K562 (cell line): ENCODE results near the gene AADAC. TPM values are rescaled to one million over a fixed set of nuclear protein-coding genes. Genes with fewer than 3 reads are reported as not detected.

ENCODE experiments used
- ATAC-seq: fragments of 200-7000 bp; cut with Tn5 transposase; 3 replicates; pipeline ENCODE4 v1.9.1; 2020; ENCODE audit warnings: moderate library complexity
- BruUV-seq: library from RNA; stranded (reverse); fragments of 400-500 nt; replicated peaks from 2 replicates; lab custom pipeline; 2021; lab: Mats Ljungman, UMichigan
- CTCF ChIA-PET: fragments of 300-600 bp; formaldehyde crosslinking; extraction: SDS; loops from one replicate; lab custom pipeline; 2021; ENCODE audit warnings: low intra/inter-chr PET ratio; lab: Yijun Ruan, JAX
- POLR2A ChIA-PET: fragments of 300-600, 350-650 bp; sonication (Branson Sonifier 250); formaldehyde crosslinking; extraction: SDS; loops from one replicate; lab custom pipeline; 2021; ENCODE audit warnings: antibody characterized with exemption, inconsistent platforms; lab: Yijun Ruan, JAX
- DNase-seq, 4 experiments: peaks; one replicate each; pipeline versions ENCODE4 v3.0.0 to v3.0.0-alpha.2; 2011 to 2018; ENCODE audit warnings: low spot score in 3 of 4, mixed read lengths in 3 of 4; ENCODE audit errors: extremely low read depth in 1 of 4
- FAIRE-seq: peaks from 2 replicates; lab custom pipeline; 2011; peaks lifted over from hg19 to GRCh38; lab: Jason Lieb, UNC
- H2AFZ ChIP-seq: 2 replicates; pipeline ENCODE4 v1.6.0; 2011; ENCODE audit warnings: low read depth, low read length, control low read depth, inconsistent platforms
- H3K27ac ChIP-seq: fragments of 200-600 bp; 3 replicates; pipeline ENCODE4 v1.8.0; 2011; ENCODE audit warnings: low read depth, mild to moderate bottlenecking, control low read depth, inconsistent platforms, low read length, moderate library complexity, mixed read lengths; ENCODE audit errors: extremely low read depth
- H3K27me3 ChIP-seq, 2 experiments: fragments of 300-600 bp in 1 of 2; 2 replicates in 1 of 2; 3 replicates in 1 of 2; pipeline versions ENCODE4 v1.6.0 to v1.8.0; 2011; ENCODE audit warnings: inconsistent platforms in 2 of 2, low read length in 2 of 2, mild to moderate bottlenecking in 1 of 2, mixed read lengths in 1 of 2, moderate library complexity in 1 of 2; ENCODE audit not compliant: control insufficient read depth in 2 of 2, insufficient read depth in 2 of 2
- H3K36me3 ChIP-seq: fragments of 300-600 bp; 3 replicates; pipeline ENCODE4 v1.8.0; 2011; ENCODE audit warnings: mild to moderate bottlenecking, low read length, inconsistent platforms; ENCODE audit not compliant: control insufficient read depth, insufficient read depth
- H3K4me1 ChIP-seq, 2 experiments: fragments of 200-600 bp in 1 of 2; replicated peaks in 1 of 2; 2 replicates in 1 of 2; 3 replicates in 1 of 2; pipeline versions ENCODE4 v1.5.1 to v1.8.0; 2011; ENCODE audit warnings: inconsistent platforms in 2 of 2, low read length in 2 of 2, mild to moderate bottlenecking in 1 of 2, mixed read lengths in 1 of 2, moderate library complexity in 1 of 2; ENCODE audit not compliant: control insufficient read depth in 2 of 2, insufficient read depth in 2 of 2
- H3K4me2 ChIP-seq: 2 replicates; pipeline ENCODE4 v1.6.1; 2011; ENCODE audit warnings: low read length, control low read depth, inconsistent platforms, mixed read lengths; ENCODE audit not compliant: insufficient read depth
- H3K4me3 ChIP-seq: fragments of 200-600 bp; sonication (generic), shearing (Covaris generic); 2 replicates; pipeline ENCODE4 v1.5.1; 2016; ENCODE audit warnings: control low read depth, inconsistent platforms
- H3K79me2 ChIP-seq: fragments of 200-600 bp; 3 replicates; pipeline ENCODE4 v1.8.0; 2011; ENCODE audit warnings: low read length, inconsistent platforms; ENCODE audit not compliant: control insufficient read depth, insufficient read depth
- H3K9ac ChIP-seq, 2 experiments: 2 replicates each; pipeline versions ENCODE4 v1.6.0 to v1.6.1; 2011; ENCODE audit warnings: low read depth in 2 of 2, low read length in 2 of 2, control low read depth in 1 of 2, inconsistent platforms in 1 of 2, mild to moderate bottlenecking in 1 of 2, mixed read lengths in 1 of 2; ENCODE audit not compliant: insufficient read depth in 1 of 2
- H3K9me1 ChIP-seq: one replicate; pipeline ENCODE4 v1.6.0; 2011; ENCODE audit warnings: inconsistent platforms, mild to moderate bottlenecking, low read length, moderate library complexity; ENCODE audit not compliant: control insufficient read depth, insufficient read depth
- H3K9me3 ChIP-seq: replicated peaks from 2 replicates; pipeline ENCODE4 v1.5.1; 2011; ENCODE audit warnings: low read depth, low read length, inconsistent platforms; ENCODE audit not compliant: control insufficient read depth, insufficient read depth
- H4K20me1 ChIP-seq: replicated peaks from 2 replicates; pipeline ENCODE4 v1.6.1; 2011; ENCODE audit warnings: low read length, inconsistent platforms, mixed read lengths; ENCODE audit not compliant: control insufficient read depth, insufficient read depth
- ADNP ChIP-seq: fragments of 200-800 bp; sonication (Bioruptor generic); IDR thresholded peaks from 2 replicates; pipeline ENCODE4 v1.6.1; 2016; ENCODE audit warnings: missing genetic modification characterization, missing compliant biosample characterization
- ZNF785 ChIP-seq: fragments of 250-450 bp; sonication (Bioruptor Pico); IDR thresholded peaks from 2 replicates; pipeline ENCODE4 v1.4.0; 2020; ENCODE audit warnings: mild to moderate bottlenecking
- WGBS: fragments of 100-300 bp; shearing (Covaris generic); methylation state at CpG from one replicate; pipeline ENCODE4 v1.1.6; 2016; ENCODE audit warnings: low coverage, mixed read lengths; ENCODE audit not compliant: insufficient coverage; ENCODE audit errors: missing lambda C conversion rate; 5-methylcytosine and 5-hydroxymethylcytosine counted together
- in situ Hi-C: fragments of 300-500 bp; cut with MboI; formaldehyde crosslinking; loops from 4 replicates; pipeline ENCODE4 v1.15.0; 2018; ENCODE audit warnings: inconsistent platforms, mixed read lengths
- intact Hi-C: fragments of 100-400 bp; cut with micrococcal nuclease; formaldehyde crosslinking; loops from 2 replicates; pipeline ENCODE4 v1.14.2; 2022
- polyA plus RNA-seq, 8 experiments: library from polyadenylated mRNA; depleted of rRNA in 4 of 8; stranded (reverse) in 5 of 8; unstranded in 3 of 8; fragments of >200 nt; fragmentation: Nextera tagmentation in 2 of 8; fragmentation: Illumina TruSeq in 1 of 8; extraction: Ambion mirVana in 2 of 8; extraction: Trizol in 1 of 8; gene quantifications; 2 replicates each; pipeline versions ENCODE4 v1.2.1 to v1.2.3, GENCODE V29; 2011 to 2014; ENCODE audit warnings: inconsistent platforms in 1 of 8, missing spikeins in 1 of 8
- total RNA-seq, 7 experiments: library from RNA; depleted of rRNA in 6 of 7; stranded (reverse); fragments of >200 nt in 6 of 7; fragmentation: Illumina TruSeq in 2 of 7; extraction: Trizol in 2 of 7; gene quantifications; 2 replicates each; pipeline versions ENCODE4 v1.2.1 to v1.2.3, GENCODE V29; 2011 to 2021; ENCODE audit warnings: low replicate concordance in 1 of 7
- TF ChIP-seq, protein P1 (sequence below): fragments of 250-450 bp; sonication (Bioruptor Pico); IDR thresholded peaks from 2 replicates; pipeline ENCODE4 v1.5.0; 2021; ENCODE audit warnings: mild to moderate bottlenecking, moderate library complexity

AADAC gene
- total and polyA plus RNA-seq, 9 of the 15 experiments (the other 6 are each of a cell fraction or from before 2014, with no cell fraction given): 0.47 TPM; not detected in 8

GRCh38 chr3:151776259-151776740 lies 37.6 kb upstream of the AADAC start:
- no peak overlapping the region; the same call in 1 of the 2 replicates for H2AFZ ChIP-seq
- TF ChIP-seq ADNP (tag) (no peak), ZNF785 (no peak)
- TF ChIP-seq, protein P1, sequence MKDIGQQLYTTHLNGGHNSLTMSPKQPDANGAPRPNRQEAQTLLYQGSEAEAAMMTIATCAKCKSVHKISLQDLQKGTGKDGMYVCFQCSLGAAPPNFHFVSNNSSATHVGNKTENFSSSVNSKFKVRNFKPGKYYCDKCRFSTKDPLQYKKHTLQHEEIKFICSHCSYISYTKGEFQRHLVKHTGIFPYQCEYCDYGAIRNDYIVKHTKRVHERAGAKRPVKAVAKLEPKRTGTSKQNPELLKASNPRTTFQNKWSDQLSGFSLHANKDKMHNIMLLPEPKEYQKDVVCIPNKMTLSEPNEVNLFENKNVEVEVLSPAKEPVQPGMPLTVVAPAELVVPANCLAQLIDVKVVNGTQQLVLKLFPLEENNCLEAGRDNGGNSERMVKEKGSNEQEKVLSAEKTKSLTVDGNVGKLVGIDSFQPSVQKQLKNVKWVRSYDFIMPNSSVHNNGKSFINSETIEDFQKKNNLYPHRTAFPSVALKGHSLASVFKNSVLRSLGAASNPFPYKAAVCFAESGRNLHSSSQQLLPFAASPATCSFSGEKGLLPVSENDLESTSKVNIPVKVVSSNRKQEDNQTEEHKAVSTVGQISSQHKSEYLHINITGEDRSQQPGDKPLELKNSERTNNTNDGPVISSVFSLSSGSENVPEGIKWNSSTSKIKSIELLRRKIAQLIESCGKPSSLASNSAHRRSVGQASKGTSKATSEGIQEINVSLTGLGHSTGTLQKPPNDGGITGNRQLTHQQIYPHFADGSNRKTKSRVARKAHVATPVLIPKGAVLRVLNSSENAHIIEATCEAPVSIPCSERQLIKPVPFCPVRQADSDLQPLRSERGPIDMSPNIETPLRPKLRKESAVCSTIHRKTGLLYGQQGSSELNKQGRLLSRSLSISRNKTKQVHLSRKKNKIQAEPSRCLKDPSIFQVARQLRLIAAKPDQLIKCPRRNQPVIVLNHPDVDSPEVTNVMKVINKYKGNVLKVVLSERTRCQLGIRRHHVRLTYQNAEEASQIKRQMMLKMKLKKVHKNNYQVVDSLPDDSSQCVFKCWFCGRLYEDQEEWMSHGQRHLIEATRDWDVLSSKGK (CRISPR knock-in tag): no peak
- CTCF ChIA-PET: no interaction called here
- no peak overlapping the region for H3K4me2 ChIP-seq
- no peak overlapping the region for H3K27ac ChIP-seq
- ATAC-seq: no peak
- H3K79me2 ChIP-seq: no peaks in the 10 kb centered on the region
- no peak for DNase-seq
- H3K9ac ChIP-seq: no peak overlapping the region
- no peak overlapping the region for H3K4me3 ChIP-seq
- H3K9me1 ChIP-seq: no peaks in the 10 kb centered on the region
- H3K36me3 ChIP-seq: no peaks in the 10 kb centered on the region
- in situ Hi-C loops: no loop called here
- no peaks in the 10 kb centered on the region for H3K9me3 ChIP-seq
- H4K20me1 ChIP-seq: no peaks in the 10 kb centered on the region
- FAIRE-seq: no peak
- intact Hi-C loops: no loop called here
- 27% methylated on average over 1 of the region's 1 CpG for WGBS
- H3K27me3 ChIP-seq: no peaks in the 10 kb centered on the region
- BruUV-seq: no TSS peak
- no peaks in the 10 kb centered on the region for H3K4me1 ChIP-seq
- POLR2A ChIA-PET: no interaction called here
